HG03175 (cell line): Measurements from ENCODE around the gene CCR9.

Source experiments
- ATAC-seq: cut with Tn5 transposase; IDR thresholded peaks from one replicate; pipeline ENCODE4 v1.9.1; 2021; ENCODE audit warnings: mild to moderate bottlenecking, moderate library complexity; ENCODE audit not compliant: unreplicated experiment

The CCR9 gene

DNA sequence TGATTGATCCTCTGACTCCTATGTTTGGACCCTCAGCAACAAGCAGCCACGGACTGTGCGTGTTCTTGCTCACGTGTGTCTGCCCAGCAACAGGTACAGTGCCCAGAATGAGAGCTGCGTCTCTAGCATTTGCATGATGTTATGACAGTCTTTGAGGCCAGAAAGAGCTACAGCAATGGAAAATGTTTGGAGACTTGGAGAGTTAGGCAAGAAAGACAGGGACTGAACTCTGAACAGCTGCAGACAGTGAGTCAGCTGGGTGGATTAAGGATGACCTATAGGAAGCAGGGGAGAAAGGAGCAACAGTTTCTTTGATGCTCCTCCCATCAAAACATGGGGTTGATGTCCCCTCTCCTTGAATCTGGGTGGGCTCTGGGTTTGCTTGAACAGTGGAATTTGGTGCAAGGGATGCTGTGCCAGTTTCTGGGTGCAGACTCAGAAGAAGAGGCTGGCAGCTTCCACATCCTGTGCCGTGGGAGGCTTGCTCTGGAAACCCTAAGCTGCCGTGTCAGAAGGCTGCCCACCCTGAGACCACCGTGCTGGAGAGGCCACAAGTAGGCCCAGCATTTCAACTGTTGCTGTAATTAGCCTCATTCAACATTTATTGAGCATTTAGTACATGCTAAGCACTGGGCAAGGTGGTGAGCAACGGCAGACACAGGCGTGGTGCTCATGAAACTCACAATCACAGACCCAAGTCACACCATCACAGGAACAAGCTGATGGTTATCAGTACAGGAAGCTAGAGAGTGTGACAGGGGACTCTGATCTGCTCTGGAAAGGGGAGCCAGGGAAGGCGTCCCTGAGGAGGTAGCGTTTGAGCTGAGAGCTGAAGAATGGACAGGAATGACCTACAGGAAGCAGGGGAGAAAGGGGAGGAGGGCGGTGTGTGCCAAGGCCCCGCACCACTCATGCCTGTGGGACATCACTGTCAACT, 21.7 kb downstream of the CCR9 start:
- no peak for ATAC-seq

DNA sequence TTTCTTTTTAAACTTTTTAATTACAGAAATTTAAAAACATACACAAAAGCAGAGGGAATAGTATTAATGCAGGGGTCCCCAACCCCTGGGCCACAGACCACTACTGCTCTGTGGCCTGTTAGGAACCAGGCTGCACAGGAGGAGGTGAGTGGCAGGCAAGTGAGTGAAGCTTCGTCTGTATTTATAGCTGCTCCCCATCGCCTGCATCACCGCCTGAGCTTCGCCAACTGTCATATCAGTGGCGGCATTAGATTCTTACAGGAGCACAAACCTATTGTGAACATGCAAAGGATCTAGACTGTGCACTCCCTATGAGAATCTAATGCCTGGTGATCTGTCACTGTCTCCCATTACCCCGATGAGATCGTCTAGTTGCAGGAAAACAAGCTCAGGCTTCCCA, 22.4 kb downstream of the CCR9 start:
- ATAC-seq = no peak

DNA sequence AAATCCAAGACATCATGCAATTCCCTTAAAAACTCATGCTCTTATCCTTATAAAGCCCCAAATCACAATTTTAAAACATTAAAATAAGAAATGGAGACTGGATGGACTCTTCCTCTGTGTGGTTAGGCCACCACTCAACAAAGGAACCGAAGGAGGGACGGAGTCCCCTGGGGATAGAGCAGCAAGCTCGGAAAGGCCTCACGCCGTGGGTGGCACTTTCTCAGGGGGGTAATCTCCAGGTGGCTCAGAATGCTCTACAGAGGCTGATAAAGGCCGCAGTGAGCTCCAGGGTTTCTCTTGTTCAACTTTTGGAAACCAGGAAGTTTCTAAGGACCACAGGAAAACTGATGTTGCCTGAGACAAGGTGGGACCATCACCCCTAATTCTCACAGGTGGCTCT, 23.2 kb downstream of the CCR9 start:
- no peak for ATAC-seq

DNA sequence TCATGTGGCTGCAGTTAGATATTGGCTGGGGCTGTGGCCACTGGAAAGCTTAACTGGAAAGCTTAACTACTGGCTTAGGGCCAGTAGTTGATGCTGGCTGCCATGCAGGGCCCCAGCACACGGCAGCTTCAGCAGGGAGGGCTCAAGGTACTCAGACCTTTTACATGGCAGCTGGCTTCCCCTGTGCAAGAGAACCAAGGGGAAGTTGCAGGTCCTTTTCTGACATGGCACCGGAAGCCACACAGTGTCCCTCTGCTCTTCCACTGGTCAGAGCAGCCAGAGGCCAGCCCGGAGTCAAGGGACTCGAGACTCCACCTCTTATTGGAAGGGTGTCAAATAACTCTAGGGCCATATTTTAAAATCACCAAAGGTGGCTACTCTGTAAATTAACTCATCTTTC, 24.5 kb downstream of the CCR9 start:
- no peak for ATAC-seq

DNA sequence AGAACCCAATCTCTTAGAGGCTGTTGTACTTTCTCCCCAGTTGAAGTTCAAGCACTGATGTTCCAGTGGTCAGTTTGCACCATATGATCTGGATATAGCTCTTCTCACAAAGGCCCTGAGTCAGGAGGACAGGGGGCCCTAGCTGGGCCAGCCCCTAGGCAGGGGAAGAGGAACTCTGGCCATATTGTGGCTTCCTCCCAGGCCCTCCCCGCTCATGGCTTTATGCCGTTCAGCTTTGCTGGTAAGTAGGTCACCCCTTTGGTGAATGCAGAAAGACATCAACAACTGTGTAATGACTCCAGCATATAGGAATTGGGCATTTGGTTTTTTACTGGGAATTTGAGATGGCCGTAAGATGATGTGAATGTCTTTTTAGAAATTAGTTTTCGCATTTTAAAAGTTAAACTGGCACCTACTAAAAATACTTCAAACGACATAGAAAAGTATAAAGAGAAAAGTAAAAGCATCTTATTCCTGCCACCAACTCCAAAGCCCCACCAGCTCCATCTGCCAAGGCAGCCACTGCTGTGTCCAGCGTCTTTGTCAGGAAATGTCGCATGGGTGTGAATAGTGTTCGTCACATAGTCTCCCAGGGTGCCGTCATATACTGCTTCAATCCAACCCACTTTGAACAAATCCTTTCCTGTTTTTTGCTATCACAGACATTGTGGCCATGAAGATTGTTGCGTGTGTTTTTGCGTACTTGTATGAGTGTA, 25.3 kb downstream of the CCR9 start:
- no peak for ATAC-seq

DNA sequence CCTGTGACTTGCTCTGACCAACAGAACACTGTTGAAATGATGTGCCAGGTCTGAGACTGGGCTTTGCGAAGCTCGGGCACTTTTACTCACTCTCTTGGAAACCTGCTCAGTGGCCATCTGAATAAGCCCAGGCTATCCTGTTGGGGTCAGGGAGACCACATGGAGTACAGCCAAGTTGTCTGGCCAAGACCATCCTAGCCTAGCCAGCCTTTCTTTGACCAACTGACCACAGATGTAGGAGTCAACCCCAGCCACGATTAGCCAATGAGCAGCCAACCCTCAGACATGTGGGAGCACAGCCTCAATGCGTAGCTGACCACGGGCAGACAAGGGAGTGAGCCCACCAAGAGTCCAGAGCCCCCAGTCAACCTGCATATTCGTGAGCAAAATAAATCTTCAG, 26.1 kb downstream of the CCR9 start:
- ATAC-seq = no peak

DNA sequence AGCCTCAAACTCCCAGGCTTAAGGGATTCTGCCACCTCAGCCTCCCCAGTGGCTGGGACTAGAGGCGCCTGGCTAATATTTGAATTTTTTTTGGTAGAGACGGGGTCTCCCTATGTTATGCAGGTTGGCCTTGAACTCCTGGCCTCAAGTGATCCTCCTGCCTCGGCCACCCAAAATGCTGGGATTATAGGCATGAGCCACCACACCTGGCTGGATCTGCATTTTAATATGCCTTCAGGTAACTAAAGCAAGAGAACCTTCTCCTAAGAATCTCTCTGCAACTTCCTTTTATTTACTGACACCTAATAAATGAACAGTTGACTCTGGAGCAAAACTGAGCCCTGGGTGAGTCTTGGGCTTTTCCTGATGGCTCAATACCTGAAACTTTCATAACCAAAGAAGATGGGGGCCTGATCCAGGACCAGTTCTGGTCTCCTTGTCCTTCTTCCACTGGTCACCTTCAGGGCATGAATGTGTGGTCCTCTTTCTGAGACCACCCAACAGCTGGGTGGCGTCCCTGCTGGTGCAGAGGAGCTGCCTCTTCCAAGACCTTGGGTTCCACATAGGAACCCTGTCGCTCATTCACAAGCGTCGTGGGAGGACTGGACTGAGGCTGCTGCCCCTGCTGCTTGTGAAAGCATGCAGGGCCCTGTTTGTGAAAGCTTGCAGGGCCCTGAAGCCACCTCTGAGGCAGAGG, 28.2 kb downstream of the CCR9 start:
- no peak for ATAC-seq

DNA sequence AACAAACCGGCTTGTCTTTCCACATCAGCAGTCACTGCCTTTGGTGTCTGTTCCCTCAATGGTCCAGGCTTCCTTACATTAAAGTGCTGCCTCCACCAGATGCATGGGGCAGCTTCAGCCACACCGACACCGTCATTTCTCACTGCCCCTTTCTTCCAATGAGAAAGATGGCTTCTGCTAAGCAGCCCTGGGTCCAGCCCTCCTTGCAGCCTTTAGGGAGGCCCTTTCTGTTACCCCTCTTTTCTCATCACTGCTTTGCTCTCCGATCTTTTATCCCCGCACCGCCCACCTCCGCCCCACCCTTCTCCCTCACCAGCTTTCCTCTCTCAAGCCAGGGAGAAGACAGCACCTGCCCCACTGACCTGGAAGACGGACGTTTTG, 28.7 kb downstream of the CCR9 start:
- ATAC-seq = no peak

DNA sequence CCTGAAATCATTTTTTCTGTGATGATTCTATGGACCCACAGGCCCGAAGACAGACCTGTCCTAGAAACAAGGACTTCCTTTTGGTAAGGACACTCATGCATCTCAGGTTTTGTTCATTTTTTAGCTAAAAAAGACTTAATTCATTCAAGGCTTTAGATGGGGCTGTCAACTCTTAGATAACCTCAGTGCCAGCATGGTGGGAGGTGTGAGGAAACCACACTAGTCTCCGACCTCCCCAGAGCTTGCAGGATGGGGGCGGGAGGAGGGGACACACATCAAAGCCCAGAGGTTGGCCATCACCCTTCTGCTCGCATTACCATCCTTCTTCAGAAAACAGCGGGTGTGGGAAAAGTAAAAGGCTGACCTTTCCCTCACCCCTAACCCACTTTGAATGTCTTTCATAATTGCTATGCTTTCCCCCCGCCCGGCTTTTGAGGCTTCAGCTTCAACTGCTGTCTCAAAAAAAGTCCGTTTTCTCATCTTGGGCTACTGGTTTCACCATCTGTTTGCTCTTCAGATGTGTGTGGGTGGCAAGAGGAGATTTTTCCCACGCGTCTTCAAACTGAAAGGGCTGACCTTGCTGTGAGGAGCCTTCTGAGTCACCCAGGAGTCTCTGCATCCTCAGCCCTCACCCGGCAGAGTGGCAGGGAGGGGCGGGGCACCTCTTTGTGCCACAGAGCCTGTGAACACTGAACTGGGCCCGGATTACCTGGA, 29.3 kb downstream of the CCR9 start:
- ATAC-seq = peak; percentile 86

DNA sequence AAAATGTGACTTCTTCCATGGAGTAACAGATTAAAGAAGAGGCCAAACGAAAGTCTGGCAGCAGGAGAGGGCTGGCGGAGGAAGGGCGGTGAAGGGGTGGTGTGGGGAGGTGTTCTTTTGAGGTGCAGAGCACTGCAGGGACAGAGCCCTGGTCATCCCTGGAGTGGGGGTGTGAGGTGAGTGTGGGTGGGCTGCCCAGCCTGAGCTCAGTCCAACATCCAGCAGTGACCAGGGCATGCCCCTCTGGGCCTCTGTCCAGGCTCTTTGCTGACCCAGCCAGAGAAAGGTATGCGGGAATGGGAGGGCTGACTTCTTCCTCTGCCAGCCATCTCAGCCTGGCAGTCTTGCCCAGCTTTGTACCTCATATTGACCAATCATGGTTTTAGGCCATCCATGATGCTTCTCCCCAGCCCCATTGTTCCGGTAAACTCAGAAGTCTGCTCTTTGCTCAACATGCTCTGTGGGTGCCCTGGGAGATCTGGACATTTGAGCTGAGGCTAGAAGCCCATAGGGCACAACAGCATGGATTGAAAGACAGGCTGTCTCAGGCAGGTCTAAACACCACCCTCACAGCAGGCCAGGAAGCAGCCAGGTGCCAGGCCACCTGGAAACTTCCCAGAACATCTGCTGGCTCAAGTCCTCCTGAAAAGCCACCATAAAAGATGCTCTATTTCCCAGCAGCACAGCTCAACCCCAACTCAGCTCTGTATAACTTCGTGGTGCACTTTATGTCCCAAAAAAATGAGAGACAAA, 31.0 kb downstream of the CCR9 start:
- no peak for ATAC-seq

DNA sequence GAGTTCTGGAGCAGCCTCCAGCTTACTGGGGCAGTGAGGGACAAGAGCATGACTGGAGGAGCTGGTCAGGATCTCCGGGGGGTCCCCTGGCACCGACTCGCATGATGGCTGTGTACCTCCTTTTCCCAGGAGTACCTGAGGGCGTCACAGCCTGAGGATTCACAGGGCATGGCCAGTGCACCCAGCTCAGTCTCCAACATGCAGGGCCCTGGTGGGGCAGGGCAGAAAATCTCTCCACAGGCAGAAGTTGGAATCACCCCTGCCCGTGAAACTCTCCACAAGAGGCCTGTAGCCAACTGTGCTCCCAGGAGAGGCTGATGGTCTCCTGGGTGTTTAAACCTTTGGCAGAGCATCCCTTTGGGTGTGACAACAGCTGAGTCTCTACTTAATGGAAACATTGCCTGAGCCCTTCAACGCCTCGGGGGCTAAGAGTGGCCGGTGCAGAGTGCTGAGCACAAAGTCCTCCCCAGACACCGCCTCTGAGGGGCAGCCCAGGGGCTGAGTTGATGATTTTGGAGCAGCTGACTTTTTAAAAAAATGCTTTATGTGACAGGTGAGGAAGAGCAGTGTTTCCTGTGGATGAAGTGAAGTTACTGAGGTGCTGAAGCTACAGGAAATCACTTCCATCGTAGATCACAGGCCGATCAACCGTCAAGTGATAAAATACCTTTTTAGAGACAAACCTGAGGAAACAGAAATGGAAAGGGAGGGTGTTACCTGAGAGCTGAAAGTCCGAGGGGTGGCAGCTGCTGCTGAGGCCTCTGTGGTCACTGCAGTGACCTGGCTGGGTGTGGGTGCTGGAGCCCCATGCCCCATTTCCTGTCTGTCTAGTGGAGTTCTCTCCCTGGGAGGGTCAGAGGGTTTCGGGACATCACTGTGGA, 35.1 kb downstream of the CCR9 start:
- ATAC-seq = no peak

DNA sequence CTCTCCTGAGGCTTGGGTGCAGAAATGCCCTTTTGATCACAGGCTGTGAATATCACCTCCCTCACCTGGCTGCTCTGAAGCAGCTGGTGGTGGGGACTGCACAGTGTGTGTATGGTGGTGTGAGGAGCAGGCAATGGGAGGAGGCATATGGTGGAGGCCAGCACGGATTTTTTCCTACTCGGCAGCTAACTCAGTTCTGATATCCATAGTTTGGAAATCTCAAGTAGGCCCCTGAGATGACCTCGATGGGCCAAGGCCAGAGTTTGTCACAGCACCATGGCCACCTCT, 35.6 kb downstream of the CCR9 start:
- no peak for ATAC-seq

DNA sequence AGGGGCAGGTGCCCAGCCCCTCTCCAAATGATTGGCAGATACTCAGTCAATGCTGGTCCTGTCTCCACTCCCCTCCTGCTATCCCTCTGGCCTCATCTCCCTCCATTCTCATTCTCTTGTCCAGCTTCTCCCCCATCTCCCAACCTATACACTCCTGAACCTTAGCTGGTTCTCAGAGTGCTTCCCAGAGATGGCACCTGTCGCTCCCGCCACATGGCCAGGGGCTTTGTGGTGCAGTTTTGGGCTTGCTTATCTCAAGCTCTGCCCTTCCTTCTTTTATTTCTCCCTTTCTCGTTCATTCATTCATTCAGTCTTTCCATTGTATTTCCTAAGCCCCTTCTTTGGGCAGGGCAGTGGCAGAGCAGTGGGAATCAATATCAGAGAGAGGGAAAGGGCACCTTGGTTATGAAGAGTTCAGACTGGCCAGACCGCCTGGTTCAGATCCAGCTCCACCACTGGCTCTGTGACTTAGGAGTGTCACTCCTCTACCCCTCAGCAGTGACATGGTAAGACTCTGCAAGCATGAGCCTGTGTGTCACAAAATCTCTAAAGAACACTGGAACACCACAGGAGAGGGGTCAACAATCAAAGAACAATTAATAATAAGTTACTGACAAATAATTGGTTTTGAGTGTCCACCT, 36.7 kb downstream of the CCR9 start:
- ATAC-seq = no peak

DNA sequence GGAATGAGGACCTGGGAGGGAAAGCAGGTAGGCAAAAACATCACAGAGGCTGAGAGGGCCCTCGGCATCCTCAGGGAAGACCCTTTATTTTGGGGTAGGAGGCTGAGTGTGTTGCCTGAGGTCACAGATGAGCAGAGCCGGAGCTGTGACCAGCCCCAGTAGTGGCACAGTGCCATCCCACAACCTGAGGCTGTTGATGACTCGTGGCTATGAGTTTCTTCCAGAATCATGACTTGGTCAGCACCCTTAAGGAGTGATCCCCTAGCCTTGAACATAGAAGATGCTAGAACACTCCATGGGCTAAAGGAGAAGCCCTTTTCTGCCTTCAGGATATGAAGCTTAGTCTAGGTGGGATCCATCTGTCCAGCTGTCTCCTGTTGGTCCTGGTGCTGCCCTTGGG, 37.4 kb downstream of the CCR9 start:
- no peak for ATAC-seq

DNA sequence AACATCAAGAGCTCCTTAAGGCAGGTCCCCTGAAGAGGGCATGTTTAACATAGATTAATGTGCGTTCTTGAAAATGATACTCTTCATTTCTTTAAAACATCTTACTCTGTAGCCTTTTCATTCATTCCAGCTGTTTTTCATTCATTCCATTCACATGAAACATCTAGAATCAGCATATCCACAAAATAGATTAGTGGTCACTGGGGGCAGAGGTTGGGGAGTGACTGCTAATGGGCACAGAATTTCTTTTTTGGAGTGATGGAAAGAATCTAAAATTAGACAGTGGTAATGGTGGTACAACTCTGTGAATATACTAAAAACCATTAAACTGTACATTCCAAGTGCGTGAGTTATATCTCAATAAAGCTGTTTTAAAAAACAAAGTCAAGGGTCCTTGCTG, 41.5 kb downstream of the CCR9 start:
- ATAC-seq = no peak

DNA sequence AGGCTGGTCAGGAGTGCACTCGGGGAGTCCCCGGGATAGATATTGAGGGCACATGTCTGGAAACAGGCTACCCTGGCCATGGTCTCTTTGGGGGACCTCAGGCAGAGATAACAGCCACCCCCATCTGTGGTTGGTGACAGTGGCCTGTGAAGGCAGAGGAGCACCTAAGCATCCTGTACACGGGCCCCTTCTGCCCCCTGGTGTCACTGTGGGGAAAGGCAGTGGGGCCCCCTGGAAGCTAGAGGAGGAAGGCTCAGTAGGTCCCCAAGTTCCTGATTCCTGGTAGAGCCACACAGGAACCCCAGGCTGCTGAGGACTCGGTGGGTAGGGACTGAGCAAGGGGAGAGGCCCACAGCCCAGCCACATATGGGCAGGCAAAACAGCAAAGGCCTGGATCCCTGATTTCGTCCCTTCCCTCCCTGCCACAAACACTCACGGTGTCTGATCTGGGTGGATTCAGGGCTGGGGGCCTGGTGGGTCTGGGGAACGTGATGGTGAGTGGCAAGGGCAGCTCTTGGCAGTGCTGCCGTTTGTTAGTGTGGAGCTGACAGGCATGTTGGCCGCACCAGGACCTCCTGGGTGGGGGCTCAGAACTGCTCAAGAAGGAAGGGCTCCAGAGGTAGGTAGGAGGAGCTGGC, 42.8 kb downstream of the CCR9 start:
- ATAC-seq = peak; percentile 56

DNA sequence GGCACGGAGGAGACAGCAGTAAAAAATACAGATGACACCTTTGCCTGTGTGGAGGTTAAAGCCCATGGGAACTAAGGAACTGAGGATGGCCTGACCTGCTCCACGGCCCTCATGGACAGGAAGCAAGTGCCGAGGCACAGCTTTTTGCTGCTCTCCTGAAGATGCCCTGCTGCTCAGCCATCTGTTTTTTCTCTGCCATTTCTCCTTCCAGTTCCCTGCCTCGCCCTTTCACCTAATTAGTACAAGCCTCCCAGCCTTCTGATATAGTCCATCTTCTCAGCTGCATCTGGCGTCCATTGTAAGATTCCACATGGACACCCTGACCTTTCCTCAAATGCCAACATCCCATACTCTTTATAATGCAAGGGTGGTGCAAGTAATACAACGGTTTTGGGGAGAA, 45.2 kb downstream of the CCR9 start:
- no peak for ATAC-seq

DNA sequence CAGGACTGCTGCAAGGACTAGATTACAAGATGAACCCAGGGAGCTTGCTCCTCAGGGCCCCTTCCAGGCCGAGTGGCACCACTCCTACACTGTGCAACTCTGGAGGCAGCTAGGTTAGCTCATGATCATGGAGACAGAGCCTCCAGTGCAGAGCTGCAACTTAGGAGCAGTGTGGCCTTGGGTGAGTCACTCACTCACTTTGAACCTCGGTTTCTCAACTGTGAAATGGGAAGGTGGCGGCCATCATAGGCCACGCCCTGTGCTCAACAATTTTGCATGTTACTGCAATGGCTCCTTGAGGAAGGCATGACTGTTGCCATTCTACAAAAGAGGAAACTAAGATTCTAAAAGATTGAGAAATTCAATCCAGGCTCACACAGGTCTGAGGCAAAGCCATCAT, 45.8 kb downstream of the CCR9 start:
- ATAC-seq = no peak

DNA sequence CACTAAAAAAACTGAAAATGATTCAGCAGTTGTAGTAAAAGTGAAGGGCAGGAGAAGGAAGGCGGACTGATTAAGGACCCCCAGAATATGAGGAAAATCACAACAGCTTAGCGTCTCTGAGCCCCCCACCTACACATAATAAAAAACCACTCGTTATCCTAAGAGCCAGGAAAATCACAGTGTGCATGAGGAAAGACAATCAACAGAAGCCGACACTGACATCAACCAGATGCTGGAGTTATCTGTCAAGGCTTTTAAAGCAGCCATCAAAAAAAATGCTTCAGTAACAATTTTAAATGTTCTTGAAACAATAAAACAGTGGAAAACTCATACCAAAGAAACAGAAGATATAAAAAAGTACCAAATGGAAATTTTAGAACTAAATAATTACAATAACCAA, 47.2 kb downstream of the CCR9 start:
- ATAC-seq = no peak
